Liver (tissue), 9 donors: ENCODE results near the gene BACH2. TPM values are rescaled to one million over a fixed set of nuclear protein-coding genes. Genes with fewer than 3 reads are reported as not detected.

ENCODE experiments used
- DNase-seq: peaks from one replicate; pipeline ENCODE4 v3.0.0-alpha.2; 2017; ENCODE audit warnings: low spot score
- H3K27ac ChIP-seq, 2 donors: one replicate each; pipeline ENCODE4 v1.7.0; 2013; ENCODE audit warnings: inconsistent platforms in 2 of 2, low read length in 2 of 2, control low read depth in 1 of 2, low read depth in 1 of 2, mild to moderate bottlenecking in 1 of 2
- H3K27me3 ChIP-seq, 4 donors: one replicate each; pipeline versions ENCODE4 v1.6.1 to v1.7.0; 2013; ENCODE audit warnings: low read length in 3 of 4, inconsistent platforms in 1 of 4, mild to moderate bottlenecking in 1 of 4, moderate library complexity in 1 of 4; ENCODE audit not compliant: control insufficient read depth in 4 of 4, insufficient read depth in 4 of 4
- H3K36me3 ChIP-seq, 4 donors: one replicate each; pipeline versions ENCODE4 v1.6.1 to v1.7.0; 2013; ENCODE audit warnings: low read length in 3 of 4, mild to moderate bottlenecking in 3 of 4, low read depth in 1 of 4, moderate library complexity in 1 of 4; ENCODE audit not compliant: control insufficient read depth in 4 of 4, insufficient read depth in 3 of 4
- H3K4me1 ChIP-seq, 4 donors: one replicate each; pipeline versions ENCODE4 v1.6.1 to v1.7.0; 2013; ENCODE audit warnings: low read length in 3 of 4, mild to moderate bottlenecking in 3 of 4, moderate library complexity in 1 of 4; ENCODE audit not compliant: control insufficient read depth in 4 of 4, insufficient read depth in 4 of 4
- H3K4me3 ChIP-seq, 3 donors: one replicate each; pipeline versions ENCODE4 v1.6.1 to v1.7.0; 2013; ENCODE audit warnings: low read length in 3 of 3, control low read depth in 1 of 3, low read depth in 1 of 3, mild to moderate bottlenecking in 1 of 3
- H3K9ac ChIP-seq, 2 donors: one replicate each; pipeline ENCODE4 v1.7.0; 2013; ENCODE audit warnings: low read length in 2 of 2, mild to moderate bottlenecking in 2 of 2, moderate library complexity in 2 of 2, control low read depth in 1 of 2, low read depth in 1 of 2
- H3K9me3 ChIP-seq, 4 donors: one replicate each; pipeline versions ENCODE4 v1.6.1 to v1.7.0; 2013; ENCODE audit warnings: low read length in 3 of 4; ENCODE audit not compliant: control insufficient read depth in 4 of 4
- EGR1 ChIP-seq, 2 donors: IDR thresholded peaks; 2 replicates each; pipeline ENCODE4 v1.6.1; 2016 to 2018; ENCODE audit warnings: antibody characterized with exemption in 2 of 2, low read depth in 2 of 2
- FOXA1 ChIP-seq: IDR thresholded peaks from 2 replicates; pipeline ENCODE4 v1.6.1; 2016; ENCODE audit warnings: antibody characterized with exemption
- FOXA2 ChIP-seq: IDR thresholded peaks from 2 replicates; pipeline ENCODE4 v1.6.1; 2016; ENCODE audit warnings: antibody characterized with exemption
- GABPA ChIP-seq, 2 donors: IDR thresholded peaks in 1 of 2; conservative IDR thresholded peaks in 1 of 2; 2 replicates each; pipeline ENCODE4 v1.6.1; 2016; ENCODE audit warnings: antibody characterized with exemption in 2 of 2, mild to moderate bottlenecking in 1 of 2, moderate library complexity in 1 of 2
- HNF4A ChIP-seq, 2 donors: conservative IDR thresholded peaks; 2 replicates each; pipeline ENCODE4 v1.6.1; 2016; ENCODE audit warnings: antibody characterized with exemption in 2 of 2, mild to moderate bottlenecking in 2 of 2
- HNF4G ChIP-seq: IDR thresholded peaks from 2 replicates; pipeline ENCODE4 v1.6.1; 2016; ENCODE audit warnings: antibody characterized with exemption
- JUND ChIP-seq, 2 donors: IDR thresholded peaks; 2 replicates each; pipeline ENCODE4 v1.6.1; 2016; ENCODE audit warnings: antibody characterized with exemption in 2 of 2
- NR2F2 ChIP-seq: IDR thresholded peaks from 2 replicates; pipeline ENCODE4 v1.6.1; 2016; ENCODE audit warnings: antibody characterized with exemption
- RAD21 ChIP-seq, 2 donors: IDR thresholded peaks; 2 replicates each; pipeline ENCODE4 v1.6.1; 2016; ENCODE audit warnings: antibody characterized with exemption in 2 of 2, mild to moderate bottlenecking in 2 of 2
- RXRA ChIP-seq, 2 donors: IDR thresholded peaks; 2 replicates each; pipeline ENCODE4 v1.6.1; 2017 to 2018; ENCODE audit warnings: antibody characterized with exemption in 2 of 2, mild to moderate bottlenecking in 1 of 2
- SP1 ChIP-seq: IDR thresholded peaks from 2 replicates; pipeline ENCODE4 v1.6.1; 2018; ENCODE audit warnings: antibody characterized with exemption, mild to moderate bottlenecking
- WGBS: extraction: QIAGEN DNeasy Blood & Tissue Kit; methylation state at CpG from one replicate; pipeline ENCODE4 v1.1.7; 2013; 5-methylcytosine and 5-hydroxymethylcytosine counted together
- polyA plus RNA-seq, 2 donors: library from polyadenylated mRNA; stranded (reverse) in 1 of 2; unstranded in 1 of 2; fragments of 200-250 nt in 1 of 2; fragments of >200 nt in 1 of 2; fragmentation: Nextera tagmentation in 1 of 2; extraction: Ambion mirVana in 1 of 2; gene quantifications; one replicate each; pipeline versions ENCODE4 v1.2.1 to v1.2.3, GENCODE V29; 2013 to 2015
- total RNA-seq, 2 donors: library from RNA; depleted of rRNA; stranded (reverse); fragments of >200 nt; gene quantifications; one replicate each; pipeline ENCODE4 v1.2.3, GENCODE V29; 2014
- TF ChIP-seq, protein P1 (sequence below): IDR thresholded peaks from 2 replicates; pipeline ENCODE4 v1.6.1; 2016; ENCODE audit warnings: antibody characterized with exemption, mild to moderate bottlenecking
- TF ChIP-seq, protein P2 (sequence below): IDR thresholded peaks from 2 replicates; pipeline ENCODE4 v1.6.1; 2016; ENCODE audit warnings: antibody characterized with exemption
- TF ChIP-seq, protein P3 (sequence below): fragments of 150-350 bp; IDR thresholded peaks from 2 replicates; pipeline ENCODE4 v1.5.1; 2017; ENCODE audit warnings: improper control_type of control experiment, low read depth, low read length; ENCODE audit not compliant: missing input control
- TF ChIP-seq, protein P4 (sequence below): IDR thresholded peaks from 2 replicates; pipeline ENCODE4 v1.6.1; 2016; ENCODE audit warnings: antibody characterized with exemption
- TF ChIP-seq, protein P5 (sequence below): IDR thresholded peaks from 2 replicates; pipeline ENCODE4 v1.6.1; 2016; ENCODE audit warnings: antibody characterized with exemption
- donor health status: healthy.
- donor health status: healthy.
- donor health status: healthy.
- donor health status: healthy.
- donor health status: healthy.

Gene BACH2
- total and polyA plus RNA-seq, 4 donors = 1.9 to 3.7 (median 1.9) TPM

DNA sequence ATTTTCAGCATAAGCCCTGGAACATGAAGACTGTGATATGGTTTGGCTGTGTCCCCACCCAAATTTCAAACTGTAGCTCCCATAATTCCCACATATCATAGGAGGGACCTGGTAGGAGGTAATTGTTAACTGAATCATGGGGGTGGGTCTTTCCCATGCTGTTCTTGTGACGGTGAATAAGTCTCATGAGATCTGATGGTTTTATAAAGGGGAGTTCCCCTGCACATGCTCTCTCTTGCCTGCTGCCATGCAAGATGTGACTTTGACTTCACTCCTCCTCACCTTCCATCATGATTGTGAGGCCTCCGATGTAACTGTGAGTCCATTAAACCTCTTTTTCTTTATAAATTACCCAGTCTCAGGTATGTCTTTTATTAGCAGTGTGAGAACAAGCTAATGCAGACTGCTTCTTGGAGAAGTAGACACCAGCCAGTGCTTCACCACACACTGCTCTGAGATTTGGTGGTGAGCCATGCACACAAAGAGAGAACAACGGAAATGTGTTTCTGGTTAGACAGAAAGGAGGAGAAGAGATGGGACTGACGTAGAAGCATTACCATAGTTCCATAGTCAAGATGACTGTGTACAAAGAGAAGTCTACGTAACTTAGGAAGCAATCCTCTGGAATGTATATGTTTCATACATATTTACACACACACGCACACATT lies 97.8 kb downstream of the BACH2 start:
- no peak overlapping the region for H3K27ac ChIP-seq
- WGBS = 97% methylated on average over 6 of the region's 6 CpGs
- no peak for DNase-seq

GRCh38 chr6:90197854-90198496 lies 98.7 kb downstream of the BACH2 start:
- no peak overlapping the region for H3K27ac ChIP-seq
- peaks cover 0 to 3% (median 0%) of the 10 kb centered on the region in 4 donors for H3K4me1 ChIP-seq
- no peak overlapping the region for H3K9ac ChIP-seq
- H3K36me3 ChIP-seq = peaks cover 0 to 2% (median 0%) of the 10 kb centered on the region in 4 donors
- DNase-seq = no peak
- H3K9me3 ChIP-seq = no peaks in the 10 kb centered on the region
- H3K4me3 ChIP-seq = no peak overlapping the region
- 82% methylated on average over 8 of the region's 8 CpGs for WGBS
- no peaks in the 10 kb centered on the region for H3K27me3 ChIP-seq
- TF ChIP-seq NR2F2 = no peak
- TF ChIP-seq, protein P1, sequence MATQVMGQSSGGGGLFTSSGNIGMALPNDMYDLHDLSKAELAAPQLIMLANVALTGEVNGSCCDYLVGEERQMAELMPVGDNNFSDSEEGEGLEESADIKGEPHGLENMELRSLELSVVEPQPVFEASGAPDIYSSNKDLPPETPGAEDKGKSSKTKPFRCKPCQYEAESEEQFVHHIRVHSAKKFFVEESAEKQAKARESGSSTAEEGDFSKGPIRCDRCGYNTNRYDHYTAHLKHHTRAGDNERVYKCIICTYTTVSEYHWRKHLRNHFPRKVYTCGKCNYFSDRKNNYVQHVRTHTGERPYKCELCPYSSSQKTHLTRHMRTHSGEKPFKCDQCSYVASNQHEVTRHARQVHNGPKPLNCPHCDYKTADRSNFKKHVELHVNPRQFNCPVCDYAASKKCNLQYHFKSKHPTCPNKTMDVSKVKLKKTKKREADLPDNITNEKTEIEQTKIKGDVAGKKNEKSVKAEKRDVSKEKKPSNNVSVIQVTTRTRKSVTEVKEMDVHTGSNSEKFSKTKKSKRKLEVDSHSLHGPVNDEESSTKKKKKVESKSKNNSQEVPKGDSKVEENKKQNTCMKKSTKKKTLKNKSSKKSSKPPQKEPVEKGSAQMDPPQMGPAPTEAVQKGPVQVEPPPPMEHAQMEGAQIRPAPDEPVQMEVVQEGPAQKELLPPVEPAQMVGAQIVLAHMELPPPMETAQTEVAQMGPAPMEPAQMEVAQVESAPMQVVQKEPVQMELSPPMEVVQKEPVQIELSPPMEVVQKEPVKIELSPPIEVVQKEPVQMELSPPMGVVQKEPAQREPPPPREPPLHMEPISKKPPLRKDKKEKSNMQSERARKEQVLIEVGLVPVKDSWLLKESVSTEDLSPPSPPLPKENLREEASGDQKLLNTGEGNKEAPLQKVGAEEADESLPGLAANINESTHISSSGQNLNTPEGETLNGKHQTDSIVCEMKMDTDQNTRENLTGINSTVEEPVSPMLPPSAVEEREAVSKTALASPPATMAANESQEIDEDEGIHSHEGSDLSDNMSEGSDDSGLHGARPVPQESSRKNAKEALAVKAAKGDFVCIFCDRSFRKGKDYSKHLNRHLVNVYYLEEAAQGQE = no peak
- no peak for TF ChIP-seq JUND (IDR thresholded peaks at IDR 0.05)
- TF ChIP-seq GABPA (IDR thresholded peaks at IDR 0.05 in 1 of 2, conservative IDR thresholded peaks at IDR 0.05 in 1 of 2) = no peak
- TF ChIP-seq, protein P2, sequence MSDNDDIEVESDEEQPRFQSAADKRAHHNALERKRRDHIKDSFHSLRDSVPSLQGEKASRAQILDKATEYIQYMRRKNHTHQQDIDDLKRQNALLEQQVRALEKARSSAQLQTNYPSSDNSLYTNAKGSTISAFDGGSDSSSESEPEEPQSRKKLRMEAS = no peak
- TF ChIP-seq SP1 = no peak
- TF ChIP-seq FOXA2 = peak; percentile 6
- no peak for TF ChIP-seq EGR1 (IDR thresholded peaks at IDR 0.05; ENCODE audit: low read depth in 2 of 2)
- peak; percentile 5 to 23 for TF ChIP-seq HNF4A (conservative IDR thresholded peaks at IDR 0.05)
- TF ChIP-seq, protein P3, sequence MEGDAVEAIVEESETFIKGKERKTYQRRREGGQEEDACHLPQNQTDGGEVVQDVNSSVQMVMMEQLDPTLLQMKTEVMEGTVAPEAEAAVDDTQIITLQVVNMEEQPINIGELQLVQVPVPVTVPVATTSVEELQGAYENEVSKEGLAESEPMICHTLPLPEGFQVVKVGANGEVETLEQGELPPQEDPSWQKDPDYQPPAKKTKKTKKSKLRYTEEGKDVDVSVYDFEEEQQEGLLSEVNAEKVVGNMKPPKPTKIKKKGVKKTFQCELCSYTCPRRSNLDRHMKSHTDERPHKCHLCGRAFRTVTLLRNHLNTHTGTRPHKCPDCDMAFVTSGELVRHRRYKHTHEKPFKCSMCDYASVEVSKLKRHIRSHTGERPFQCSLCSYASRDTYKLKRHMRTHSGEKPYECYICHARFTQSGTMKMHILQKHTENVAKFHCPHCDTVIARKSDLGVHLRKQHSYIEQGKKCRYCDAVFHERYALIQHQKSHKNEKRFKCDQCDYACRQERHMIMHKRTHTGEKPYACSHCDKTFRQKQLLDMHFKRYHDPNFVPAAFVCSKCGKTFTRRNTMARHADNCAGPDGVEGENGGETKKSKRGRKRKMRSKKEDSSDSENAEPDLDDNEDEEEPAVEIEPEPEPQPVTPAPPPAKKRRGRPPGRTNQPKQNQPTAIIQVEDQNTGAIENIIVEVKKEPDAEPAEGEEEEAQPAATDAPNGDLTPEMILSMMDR = no peak
- peak in 1 of 2 donors; percentile 30 for TF ChIP-seq RXRA (IDR thresholded peaks at IDR 0.05)
- no peak for TF ChIP-seq HNF4G
- TF ChIP-seq, protein P4, sequence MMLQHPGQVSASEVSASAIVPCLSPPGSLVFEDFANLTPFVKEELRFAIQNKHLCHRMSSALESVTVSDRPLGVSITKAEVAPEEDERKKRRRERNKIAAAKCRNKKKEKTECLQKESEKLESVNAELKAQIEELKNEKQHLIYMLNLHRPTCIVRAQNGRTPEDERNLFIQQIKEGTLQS = no peak
- no peak for TF ChIP-seq FOXA1
- no peak for TF ChIP-seq RAD21 (IDR thresholded peaks at IDR 0.05)
- TF ChIP-seq, protein P5, sequence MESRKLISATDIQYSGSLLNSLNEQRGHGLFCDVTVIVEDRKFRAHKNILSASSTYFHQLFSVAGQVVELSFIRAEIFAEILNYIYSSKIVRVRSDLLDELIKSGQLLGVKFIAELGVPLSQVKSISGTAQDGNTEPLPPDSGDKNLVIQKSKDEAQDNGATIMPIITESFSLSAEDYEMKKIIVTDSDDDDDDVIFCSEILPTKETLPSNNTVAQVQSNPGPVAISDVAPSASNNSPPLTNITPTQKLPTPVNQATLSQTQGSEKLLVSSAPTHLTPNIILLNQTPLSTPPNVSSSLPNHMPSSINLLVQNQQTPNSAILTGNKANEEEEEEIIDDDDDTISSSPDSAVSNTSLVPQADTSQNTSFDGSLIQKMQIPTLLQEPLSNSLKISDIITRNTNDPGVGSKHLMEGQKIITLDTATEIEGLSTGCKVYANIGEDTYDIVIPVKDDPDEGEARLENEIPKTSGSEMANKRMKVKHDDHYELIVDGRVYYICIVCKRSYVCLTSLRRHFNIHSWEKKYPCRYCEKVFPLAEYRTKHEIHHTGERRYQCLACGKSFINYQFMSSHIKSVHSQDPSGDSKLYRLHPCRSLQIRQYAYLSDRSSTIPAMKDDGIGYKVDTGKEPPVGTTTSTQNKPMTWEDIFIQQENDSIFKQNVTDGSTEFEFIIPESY = no peak

More for the DNA sequence above, 97.8 kb downstream of the BACH2 start:
- Histone ChIP-seq H3K27me3 (no peaks in the 10 kb centered on the region), H3K4me1 (peaks cover 0 to 9% (median 5%) of the 10 kb centered on the region in 4 donors), H3K36me3 (no peaks in the 10 kb centered on the region), H3K4me3 (no peak overlapping the region), H3K9me3 (no peaks in the 10 kb centered on the region), H3K9ac (no peak overlapping the region)
- TF ChIP-seq RXRA (IDR thresholded peaks at IDR 0.05) (no peak), HNF4A (conservative IDR thresholded peaks at IDR 0.05) (no peak), NR2F2 (no peak), EGR1 (IDR thresholded peaks at IDR 0.05; ENCODE audit: low read depth in 2 of 2) (no peak), FOXA2 (no peak), JUND (IDR thresholded peaks at IDR 0.05) (no peak)
- TF ChIP-seq, protein P2 = no peak
- TF ChIP-seq, protein P3 = no peak
- TF ChIP-seq, protein P4 = no peak
